GM21576 (cell line): ENCODE measurements around the gene MARCHF10.
A peak's percentile ranks its signal among the peaks of the same experiment; 100 is the strongest.

ENCODE experiments used
- ATAC-seq: cut with Tn5 transposase; IDR thresholded peaks from one replicate; pipeline ENCODE4 v1.9.1; 2021; ENCODE audit warnings: mild to moderate bottlenecking, moderate library complexity; ENCODE audit not compliant: unreplicated experiment

Gene MARCHF10

DNA sequence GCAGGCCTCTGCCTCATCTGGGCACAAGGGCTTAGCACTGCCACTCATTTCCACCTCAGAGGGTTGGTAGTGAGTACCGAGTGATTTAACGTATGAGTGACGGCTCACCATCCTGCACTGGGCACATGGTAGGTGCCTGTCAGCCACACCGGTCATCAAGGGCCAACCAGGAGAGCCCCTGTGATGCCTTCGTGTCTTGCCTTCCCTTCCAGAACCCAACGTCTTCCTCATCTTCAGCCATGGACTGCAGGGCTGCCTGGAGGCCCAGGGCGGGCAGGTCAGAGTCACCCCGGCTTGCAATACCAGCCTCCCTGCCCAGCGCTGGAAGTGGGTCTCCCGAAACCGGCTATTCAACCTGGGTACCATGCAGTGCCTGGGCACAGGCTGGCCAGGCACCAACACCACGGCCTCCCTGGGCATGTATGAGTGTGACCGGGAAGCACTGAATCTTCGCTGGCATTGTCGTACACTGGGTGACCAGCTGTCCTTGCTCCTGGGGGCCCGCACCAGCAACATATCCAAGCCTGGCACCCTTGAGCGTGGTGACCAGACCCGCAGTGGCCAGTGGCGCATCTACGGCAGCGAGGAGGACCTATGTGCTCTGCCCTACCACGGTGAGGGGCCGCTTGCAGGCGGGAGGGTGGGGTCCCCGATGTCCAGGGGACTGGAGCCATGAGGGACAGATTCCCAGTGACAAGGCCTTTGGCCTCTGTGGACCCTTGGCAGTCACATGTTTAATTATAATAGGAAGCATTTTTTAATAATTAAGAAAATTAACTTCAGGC is 143.6 kb downstream of the MARCHF10 start:
- ATAC-seq, result no peak

DNA sequence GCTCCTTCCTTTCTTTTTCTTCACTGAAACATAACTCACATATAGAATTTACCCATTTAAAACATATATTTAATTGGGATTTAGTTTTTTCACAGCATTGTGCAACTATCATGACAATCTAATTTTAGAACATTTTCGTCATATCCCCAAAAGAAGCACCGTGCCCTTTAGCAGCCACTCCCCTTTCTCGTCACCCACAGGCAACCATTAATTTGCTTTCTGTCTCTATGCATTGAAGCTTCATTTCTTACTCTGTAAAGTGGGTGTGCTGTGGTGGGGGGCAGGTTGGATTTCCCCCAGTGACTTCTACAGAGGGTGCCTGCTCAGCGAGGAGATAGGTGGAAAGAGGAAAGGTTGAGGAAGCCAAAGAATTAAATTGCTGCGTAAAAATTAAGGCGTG is 144.8 kb downstream of the MARCHF10 start:
- ATAC-seq, result no peak

DNA sequence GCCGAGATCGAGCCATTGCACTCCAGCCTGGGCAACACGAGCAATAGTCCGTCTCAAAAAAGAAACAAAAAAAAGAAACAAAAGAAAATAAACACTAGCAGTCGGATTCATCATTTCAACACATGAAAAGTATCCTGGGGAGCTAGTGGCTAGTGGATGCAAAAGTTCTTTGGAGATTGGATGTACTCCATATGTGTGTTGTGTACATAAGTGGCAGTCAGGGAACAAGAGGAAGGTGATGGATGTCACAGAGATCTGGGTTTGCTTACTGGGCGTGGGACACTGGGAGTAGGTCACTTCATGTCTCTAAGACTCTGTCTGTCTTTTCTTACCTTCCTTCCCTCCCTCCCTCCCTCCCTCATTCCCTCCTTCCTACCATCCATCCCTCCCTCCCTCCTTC is 145.3 kb downstream of the MARCHF10 start:
- no peak for ATAC-seq

DNA sequence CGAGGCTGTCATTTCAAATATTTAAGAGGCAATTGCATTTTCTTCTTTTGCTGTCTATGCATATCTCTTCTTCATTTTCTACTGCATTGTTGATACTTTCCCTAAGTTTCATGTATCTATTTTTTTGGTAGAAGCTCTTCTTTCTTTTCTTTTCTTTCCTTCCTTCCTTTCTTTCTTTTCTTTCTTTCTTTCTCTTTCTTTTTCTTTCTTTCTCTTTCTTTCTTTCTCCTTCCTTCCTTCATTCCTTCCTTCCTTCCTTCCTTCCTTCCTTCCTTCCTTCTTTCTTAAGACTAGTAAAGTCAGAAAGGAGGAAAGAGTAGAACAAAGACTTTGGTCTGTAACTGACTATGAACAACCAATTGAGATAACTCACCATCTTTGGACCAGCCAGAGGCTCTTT is 146.8 kb downstream of the MARCHF10 start:
- no peak for ATAC-seq

DNA sequence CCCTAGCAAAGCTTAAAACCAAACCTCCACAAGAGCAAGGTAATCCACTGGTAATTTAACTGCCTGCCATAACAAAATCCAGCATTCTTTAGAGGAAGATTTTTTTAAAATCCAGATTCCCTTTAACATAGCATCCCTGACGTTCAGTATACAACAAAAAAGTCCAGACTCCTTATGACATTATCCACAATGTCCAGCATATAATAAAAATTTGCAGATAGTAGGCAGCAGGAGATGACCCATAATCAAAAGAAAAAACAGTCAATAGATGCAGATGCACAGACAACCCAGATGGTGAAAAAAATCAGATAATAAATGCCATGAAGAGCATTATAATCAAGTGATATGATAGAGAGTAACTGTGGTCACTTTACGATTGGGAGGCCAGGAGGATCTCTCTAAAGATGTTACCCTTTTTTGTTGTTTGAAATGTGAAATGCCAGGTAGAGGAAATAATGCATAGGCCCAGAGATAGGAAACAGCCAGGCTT is 147.4 kb downstream of the MARCHF10 start:
- ATAC-seq, result no peak

DNA sequence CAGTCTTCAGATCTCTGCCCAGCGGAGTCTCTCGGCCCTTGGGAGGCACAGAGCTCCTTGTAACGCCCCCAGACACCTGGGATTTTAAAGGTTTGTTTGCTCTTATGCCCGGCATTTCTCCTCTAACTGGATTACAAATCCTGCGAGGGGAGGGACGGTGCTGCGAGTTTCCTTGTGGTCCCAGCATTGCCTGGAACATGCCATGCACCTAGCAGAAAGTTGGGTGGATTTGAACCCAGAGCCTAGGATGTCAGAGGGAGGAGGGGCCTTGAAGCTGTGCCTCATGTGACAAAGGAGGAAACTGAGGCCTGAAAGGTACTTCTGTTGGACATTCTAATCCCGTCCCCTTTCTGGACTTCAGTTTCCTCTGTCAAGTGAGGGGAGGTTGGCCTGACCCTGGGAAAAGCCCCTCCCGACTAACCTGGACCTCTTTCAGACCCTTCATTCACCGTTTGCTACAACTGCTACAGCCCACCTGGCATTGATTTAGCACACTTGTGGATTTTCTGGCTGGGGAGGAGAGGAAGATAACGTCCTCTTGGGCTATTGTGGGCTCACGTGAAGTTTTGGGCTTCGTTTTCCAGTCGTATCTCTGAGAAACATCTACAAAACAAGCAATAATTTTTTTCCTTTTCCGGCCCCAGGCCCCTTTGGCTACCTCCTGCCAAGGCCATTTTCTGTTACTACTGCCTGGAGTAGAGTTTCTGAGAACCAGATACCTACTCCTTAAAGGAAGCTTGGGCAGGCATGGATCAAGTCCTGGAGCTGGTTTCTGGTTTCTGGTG is 149.8 kb downstream of the MARCHF10 start:
- ATAC-seq, result no peak

DNA sequence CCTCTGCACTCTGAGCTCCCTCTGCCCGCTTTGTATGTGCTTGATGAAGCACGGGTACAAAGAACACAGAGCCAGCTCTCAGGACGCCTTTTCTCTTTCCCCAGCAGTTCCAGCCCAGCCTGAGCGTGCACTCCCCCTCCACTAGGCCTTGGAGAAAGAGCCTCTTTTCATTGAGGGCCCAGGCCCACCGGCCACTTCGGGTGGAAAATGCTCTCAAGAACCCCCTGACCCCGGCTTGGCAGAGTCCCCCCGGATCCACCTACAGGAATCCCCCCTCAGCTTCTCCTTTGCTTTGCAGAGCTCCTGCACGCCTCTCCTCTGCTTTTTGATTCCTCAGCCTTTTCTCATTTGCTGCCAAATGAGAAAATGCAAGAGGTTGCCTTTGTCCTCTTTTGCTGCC is 150.4 kb downstream of the MARCHF10 start:
- no peak for ATAC-seq

DNA sequence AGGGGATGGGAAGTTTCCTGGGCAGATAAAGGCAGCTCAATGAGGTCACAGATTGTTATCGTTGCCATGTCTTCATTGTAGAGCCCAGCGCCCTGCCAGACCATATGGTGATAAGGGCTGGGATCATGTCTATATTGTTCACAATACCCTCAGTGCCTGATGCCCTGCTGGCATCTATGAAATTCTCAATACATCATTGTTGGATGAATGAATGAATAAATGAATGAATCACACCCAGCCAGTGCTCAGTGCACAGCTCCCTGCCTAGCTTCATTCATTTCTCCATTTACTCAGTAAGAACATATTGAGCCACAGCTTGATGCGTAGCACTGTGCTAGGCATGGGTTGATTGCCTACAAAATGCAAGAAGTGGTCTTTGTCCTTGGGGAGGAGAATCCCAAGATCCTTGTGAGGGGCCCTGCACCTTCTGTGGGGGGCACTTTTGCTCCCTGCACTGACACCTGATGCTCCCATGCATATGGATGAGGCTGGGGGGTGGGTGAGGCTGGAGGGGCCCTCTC is 150.9 kb downstream of the MARCHF10 start:
- no peak for ATAC-seq

DNA sequence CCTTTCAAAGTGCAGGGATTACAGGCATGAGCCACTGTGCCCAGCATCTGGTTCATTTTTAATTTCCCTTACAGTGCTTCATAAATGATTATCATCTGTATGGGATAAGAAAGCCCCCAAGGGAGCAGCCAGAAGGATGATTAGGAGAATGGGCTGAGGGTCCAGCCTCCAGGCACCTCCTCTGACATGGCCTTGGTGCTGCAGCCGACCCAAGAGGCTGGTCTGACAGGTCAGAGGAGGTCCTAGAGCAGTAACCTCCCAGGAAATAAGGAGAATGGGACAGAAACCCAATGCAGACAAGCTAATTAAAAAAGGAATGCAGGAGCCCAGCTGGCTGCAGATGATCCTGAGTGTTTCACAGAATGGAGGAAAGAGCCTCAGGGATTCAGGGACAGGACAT is 151.7 kb downstream of the MARCHF10 start:
- no peak for ATAC-seq

DNA sequence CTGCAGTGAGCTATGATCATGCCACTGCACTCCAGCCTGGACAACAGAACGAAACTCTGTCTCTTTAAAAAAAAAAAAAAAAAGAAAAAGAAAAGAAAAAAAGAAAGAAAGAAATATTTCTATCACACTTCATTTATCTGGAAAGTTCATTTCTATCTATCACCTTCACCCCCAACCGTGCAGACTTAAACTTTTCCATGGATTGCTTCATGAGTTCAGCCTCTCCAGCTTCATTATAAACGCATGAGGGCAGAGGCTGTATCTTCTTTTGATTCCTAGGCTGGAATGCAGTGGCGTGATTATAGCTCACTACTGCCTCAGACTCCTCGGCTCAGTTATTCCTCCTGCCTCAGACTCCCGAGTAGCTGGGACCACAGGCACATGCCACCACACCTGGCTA is 152.5 kb downstream of the MARCHF10 start:
- no peak for ATAC-seq

DNA sequence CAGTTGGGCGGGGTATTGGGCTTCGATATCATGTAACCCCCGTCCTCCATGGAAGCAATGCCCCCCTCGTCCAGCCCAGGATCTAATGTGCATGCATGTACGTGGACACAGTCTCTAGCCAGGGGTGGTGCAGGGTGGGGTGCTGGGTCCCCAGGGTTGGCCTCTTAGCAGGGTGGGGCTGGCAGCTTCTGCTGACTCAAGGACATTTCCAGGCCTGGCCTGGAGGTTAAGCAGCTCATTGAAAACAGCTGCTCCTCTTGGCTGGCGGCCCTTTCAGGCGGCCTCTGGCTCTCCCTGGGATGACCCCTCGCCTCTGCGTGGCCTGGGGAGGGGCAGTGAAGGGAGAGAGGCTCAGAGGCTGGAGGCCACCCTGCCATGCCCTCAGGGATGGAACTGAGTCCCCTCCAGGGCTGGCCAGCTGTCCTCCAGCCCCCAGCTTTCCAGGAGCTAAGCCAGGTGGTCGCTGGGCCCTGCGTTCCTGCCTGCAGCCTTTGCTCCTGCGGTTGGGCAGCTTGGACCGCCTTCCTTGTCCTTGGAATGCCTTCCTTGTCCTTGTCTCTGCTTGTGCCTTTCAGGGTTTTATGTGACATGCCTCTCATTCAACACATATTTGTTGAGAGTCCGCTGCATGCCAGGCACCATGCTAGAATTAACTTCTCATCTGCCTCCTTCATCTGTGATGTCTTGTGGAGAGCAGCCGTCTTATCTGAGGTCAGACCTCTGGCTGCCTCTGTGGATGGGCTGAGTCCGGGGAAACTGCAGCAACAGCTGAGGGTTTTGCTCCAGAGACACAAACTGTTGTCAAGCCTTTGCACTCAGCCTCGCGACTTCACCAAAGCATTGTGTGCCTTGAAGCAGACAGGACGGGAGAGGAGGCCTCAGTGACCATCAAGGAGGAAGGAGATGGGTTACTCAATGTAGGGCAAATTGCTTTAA is 154.0 kb downstream of the MARCHF10 start:
- ATAC-seq, result no peak

DNA sequence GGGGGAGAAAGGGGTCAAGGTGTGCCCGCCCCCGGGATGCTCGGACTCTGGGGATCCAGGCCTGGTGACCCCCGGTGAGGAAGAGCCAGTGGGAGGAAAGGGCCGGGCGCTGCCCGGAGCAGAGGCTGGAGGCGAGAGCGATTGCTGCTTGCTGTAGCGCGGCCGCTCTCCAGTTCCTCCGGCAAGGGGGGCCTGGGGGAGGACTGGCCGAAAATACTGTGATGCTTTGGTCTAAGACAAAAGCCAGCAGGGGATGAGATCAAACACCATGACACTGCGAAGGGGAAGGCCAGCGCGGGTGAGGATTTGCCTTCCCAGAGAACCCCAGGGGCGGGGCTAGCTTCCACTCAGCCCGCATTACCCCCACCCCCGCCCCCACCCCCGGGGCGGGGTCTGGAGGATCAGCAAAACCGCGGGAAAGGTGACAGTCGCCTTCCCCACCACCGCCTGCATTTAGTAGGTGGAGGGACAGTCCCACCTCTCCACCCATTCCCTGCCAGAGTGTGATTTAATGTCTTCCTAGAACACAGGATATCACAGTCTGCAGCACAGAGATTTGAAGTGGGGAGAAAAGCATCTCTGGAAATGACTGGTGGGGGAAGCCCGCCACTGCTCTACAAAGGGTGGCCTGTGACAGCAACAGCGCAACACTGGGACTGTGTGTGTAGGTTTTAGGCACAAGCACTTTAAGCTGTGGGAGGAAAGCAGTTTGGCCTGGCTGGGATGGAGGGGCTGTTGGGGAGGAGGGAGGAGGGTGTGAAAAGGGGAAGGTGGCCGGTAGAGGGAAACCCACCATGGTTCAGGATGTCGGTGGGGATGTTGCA is 154.9 kb downstream of the MARCHF10 start:
- peak; percentile 86 for ATAC-seq

DNA sequence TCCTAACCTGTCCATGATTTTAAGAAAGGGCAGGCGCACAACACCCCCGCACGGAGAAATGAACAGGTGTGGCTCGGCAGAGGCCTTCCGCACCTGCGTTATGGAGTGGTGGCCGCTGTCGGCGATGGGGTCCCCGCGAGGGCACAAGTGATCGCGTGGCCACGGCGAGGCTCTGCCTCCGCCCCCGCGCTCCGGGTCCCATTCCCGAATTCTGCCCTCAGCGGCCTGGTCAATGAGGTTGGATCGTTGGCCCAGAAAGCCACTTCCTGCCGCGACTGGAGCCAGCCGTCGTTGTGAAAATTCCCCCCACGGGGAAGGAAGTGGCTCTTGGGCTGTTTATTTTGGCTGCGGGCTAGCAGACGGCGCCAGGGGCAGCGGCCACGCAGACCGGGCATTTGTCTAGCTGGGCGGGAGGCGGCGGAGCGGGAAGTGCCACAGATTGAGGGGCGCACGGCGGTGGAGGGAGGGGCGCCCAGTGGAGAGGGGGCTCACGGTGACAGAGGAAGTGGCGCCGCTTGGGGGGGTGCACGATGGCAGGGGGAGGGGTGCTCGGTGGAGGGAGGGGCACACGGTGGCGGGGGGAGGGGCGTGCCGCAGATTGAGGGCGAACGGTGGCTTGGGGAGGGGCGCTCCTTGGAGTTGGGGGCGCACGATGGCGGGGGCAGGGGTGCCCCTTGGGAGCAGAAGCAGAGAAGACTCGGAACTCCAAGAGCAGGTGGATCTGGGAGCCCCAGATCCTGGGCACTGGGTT is 155.7 kb downstream of the MARCHF10 start:
- ATAC-seq, result no peak
